ENCODE data around the gene GBA2.

Gene GBA2

GRCh38 chr9:35696520-35697215, 52.4 kb downstream of the GBA2 start:
- 60 to 63% methylated on average over 9 of the region's 9 CpGs for WGBS, 2 experiments
- Histone ChIP-seq H3K36me3 (ENCODE audit: control insufficient read depth, insufficient read depth, low read length) (peaks cover 39% of the 10 kb centered on the region), H3K4me3 (ENCODE audit: insufficient read depth, low read depth, low read length) (no peak overlapping the region), H3K9me3 (ENCODE audit: control insufficient read depth, low read length) (no peaks in the 10 kb centered on the region), H3K27ac (ENCODE audit: insufficient read depth, low read depth, low read length, poor library complexity, severe bottlenecking) (no peak overlapping the region), H3K27me3 (ENCODE audit: control insufficient read depth, insufficient read depth, low read length, poor library complexity, severe bottlenecking) (no peaks in the 10 kb centered on the region), H3K4me1 (ENCODE audit: control insufficient read depth, insufficient read depth, low read length) (no peaks in the 10 kb centered on the region)

- Histone ChIP-seq H3K9me3 (ENCODE audit: control insufficient read depth, low read length) (no peaks in the 10 kb centered on the region), H3K27ac (ENCODE audit: insufficient read depth, low read depth, low read length, poor library complexity, severe bottlenecking) (no peak overlapping the region), H3K27me3 (ENCODE audit: control insufficient read depth, insufficient read depth, low read length, poor library complexity, severe bottlenecking) (no peaks in the 10 kb centered on the region), H3K4me1 (ENCODE audit: control insufficient read depth, insufficient read depth, low read length) (no peaks in the 10 kb centered on the region), H3K36me3 (ENCODE audit: control insufficient read depth, insufficient read depth, low read length) (peaks cover 34% of the 10 kb centered on the region), H3K4me3 (ENCODE audit: insufficient read depth, low read depth, low read length) (no peak overlapping the region)
- WGBS, 2 experiments = 96 to 97% methylated on average over 3 of the region's 3 CpGs
Measured at GRCh38 chr9:35695943-35696401, 53.1 kb downstream of the GBA2 start.

- peaks cover 16% of the 10 kb centered on the region for H3K4me1 ChIP-seq (ENCODE audit: control insufficient read depth, insufficient read depth, low read length)
- H3K27ac ChIP-seq (ENCODE audit: insufficient read depth, low read depth, low read length, poor library complexity, severe bottlenecking) = no peak overlapping the region
Measured at GRCh38 chr9:35691757-35692301, 57.2 kb downstream of the GBA2 start.

GRCh38 chr9:35691334-35691650, 57.7 kb downstream of the GBA2 start:
- no peaks in the 10 kb centered on the region for H3K36me3 ChIP-seq (ENCODE audit: control insufficient read depth, insufficient read depth, low read length)
- H3K27ac ChIP-seq (ENCODE audit: insufficient read depth, low read depth, low read length, poor library complexity, severe bottlenecking) = peak overlapping the region; percentile 44
- no peaks in the 10 kb centered on the region for H3K27me3 ChIP-seq (ENCODE audit: control insufficient read depth, insufficient read depth, low read length, poor library complexity, severe bottlenecking)
- WGBS, 2 experiments = 17 to 19% methylated on average over 10 of the region's 10 CpGs
- peak overlapping the region; percentile 60 for H3K4me3 ChIP-seq (ENCODE audit: insufficient read depth, low read depth, low read length)
- H3K4me1 ChIP-seq (ENCODE audit: control insufficient read depth, insufficient read depth, low read length) = peaks cover 19% of the 10 kb centered on the region
- no peaks in the 10 kb centered on the region for H3K9me3 ChIP-seq (ENCODE audit: control insufficient read depth, low read length)

More at GRCh38 chr9:35691757-35692301, 57.2 kb downstream of the GBA2 start:
- no peaks in the 10 kb centered on the region for H3K36me3 ChIP-seq (ENCODE audit: control insufficient read depth, insufficient read depth, low read length)
- WGBS, 2 experiments = 72% methylated on average over 13 of the region's 13 CpGs
- H3K9me3 ChIP-seq (ENCODE audit: control insufficient read depth, low read length) = no peaks in the 10 kb centered on the region
- no peaks in the 10 kb centered on the region for H3K27me3 ChIP-seq (ENCODE audit: control insufficient read depth, insufficient read depth, low read length, poor library complexity, severe bottlenecking)
- H3K4me3 ChIP-seq (ENCODE audit: insufficient read depth, low read depth, low read length) = no peak overlapping the region

GRCh38 chr9:35690614-35691333, 58.3 kb downstream of the GBA2 start:
- 1% methylated on average over 61 of the region's 61 CpGs for WGBS, 2 experiments
- Histone ChIP-seq H3K9me3 (ENCODE audit: control insufficient read depth, low read length) (no peaks in the 10 kb centered on the region), H3K27ac (ENCODE audit: insufficient read depth, low read depth, low read length, poor library complexity, severe bottlenecking) (peak overlapping the region; percentile 63), H3K27me3 (ENCODE audit: control insufficient read depth, insufficient read depth, low read length, poor library complexity, severe bottlenecking) (no peaks in the 10 kb centered on the region), H3K4me3 (ENCODE audit: insufficient read depth, low read depth, low read length) (peak overlapping the region; percentile 60), H3K4me1 (ENCODE audit: control insufficient read depth, insufficient read depth, low read length) (peaks cover 19% of the 10 kb centered on the region), H3K36me3 (ENCODE audit: control insufficient read depth, insufficient read depth, low read length) (no peaks in the 10 kb centered on the region)

- Histone ChIP-seq H3K36me3 (ENCODE audit: control insufficient read depth, insufficient read depth, low read length) (no peaks in the 10 kb centered on the region), H3K27me3 (ENCODE audit: control insufficient read depth, insufficient read depth, low read length, poor library complexity, severe bottlenecking) (no peaks in the 10 kb centered on the region), H3K9me3 (ENCODE audit: control insufficient read depth, low read length) (no peaks in the 10 kb centered on the region), H3K4me3 (ENCODE audit: insufficient read depth, low read depth, low read length) (peak overlapping the region; percentile 60), H3K4me1 (ENCODE audit: control insufficient read depth, insufficient read depth, low read length) (peaks cover 19% of the 10 kb centered on the region), H3K27ac (ENCODE audit: insufficient read depth, low read depth, low read length, poor library complexity, severe bottlenecking) (no peak overlapping the region)
- WGBS, 2 experiments = 0% methylated on average over 21 of the region's 21 CpGs
Measured at GRCh38 chr9:35690294-35690613, 58.8 kb downstream of the GBA2 start.

- 0 to 1% methylated on average over 61 of the region's 61 CpGs for WGBS, 2 experiments
- peaks cover 19% of the 10 kb centered on the region for H3K4me1 ChIP-seq (ENCODE audit: control insufficient read depth, insufficient read depth, low read length)
- peaks cover 3% of the 10 kb centered on the region for H3K36me3 ChIP-seq (ENCODE audit: control insufficient read depth, insufficient read depth, low read length)
- H3K9me3 ChIP-seq (ENCODE audit: control insufficient read depth, low read length) = no peaks in the 10 kb centered on the region
- H3K4me3 ChIP-seq (ENCODE audit: insufficient read depth, low read depth, low read length) = peak within 1 kb of the TSS; percentile 60
- peak within 1 kb of the TSS; percentile 63 for H3K27ac ChIP-seq (ENCODE audit: insufficient read depth, low read depth, low read length, poor library complexity, severe bottlenecking)
- no peaks in the 10 kb centered on the region for H3K27me3 ChIP-seq (ENCODE audit: control insufficient read depth, insufficient read depth, low read length, poor library complexity, severe bottlenecking)
Measured at GRCh38 chr9:35689542-35690293, 59.3 kb downstream of the GBA2 start, which contains the start of gene TPM2. TSS of gene TPM2 (minus strand) at chr9:35689925. CDS start at chr9:35689817, 108 bp downstream.

- WGBS, 2 experiments = 12 to 20% methylated on average over 11 of the region's 12 CpGs
- Histone ChIP-seq H3K36me3 (ENCODE audit: control insufficient read depth, insufficient read depth, low read length) (peaks cover 12% of the 10 kb centered on the region), H3K27ac (ENCODE audit: insufficient read depth, low read depth, low read length, poor library complexity, severe bottlenecking) (peak overlapping the region; percentile 31), H3K9me3 (ENCODE audit: control insufficient read depth, low read length) (no peaks in the 10 kb centered on the region), H3K27me3 (ENCODE audit: control insufficient read depth, insufficient read depth, low read length, poor library complexity, severe bottlenecking) (no peaks in the 10 kb centered on the region), H3K4me1 (ENCODE audit: control insufficient read depth, insufficient read depth, low read length) (peaks cover 19% of the 10 kb centered on the region), H3K4me3 (ENCODE audit: insufficient read depth, low read depth, low read length) (peak overlapping the region; percentile 60)
Measured at GRCh38 chr9:35688558-35689541, 60.2 kb downstream of the GBA2 start.

- H3K9me3 ChIP-seq (ENCODE audit: control insufficient read depth, low read length) = no peaks in the 10 kb centered on the region
- H3K27ac ChIP-seq (ENCODE audit: insufficient read depth, low read depth, low read length, poor library complexity, severe bottlenecking) = no peak overlapping the region
- peak overlapping the region; percentile 60 for H3K4me3 ChIP-seq (ENCODE audit: insufficient read depth, low read depth, low read length)
- H3K4me1 ChIP-seq (ENCODE audit: control insufficient read depth, insufficient read depth, low read length) = peaks cover 19% of the 10 kb centered on the region
- peaks cover 19% of the 10 kb centered on the region for H3K36me3 ChIP-seq (ENCODE audit: control insufficient read depth, insufficient read depth, low read length)
- WGBS, 2 experiments = 83 to 87% methylated on average over 2 of the region's 2 CpGs
- H3K27me3 ChIP-seq (ENCODE audit: control insufficient read depth, insufficient read depth, low read length, poor library complexity, severe bottlenecking) = no peaks in the 10 kb centered on the region
Measured at GRCh38 chr9:35687972-35688557, 61.0 kb downstream of the GBA2 start.
